ENCODE results near the gene MBNL1. TPM values are rescaled to one million over a fixed set of nuclear protein-coding genes. Genes with fewer than 3 reads are reported as not detected.

MBNL1 gene
- total and polyA plus RNA-seq, 2 of the 13 experiments (the other 11 are each of a cell fraction or from before 2014, with no cell fraction given), result 27.1 to 55.4 TPM

GRCh38 chr3:152258448-152259393, 10.0 kb upstream of the MBNL1 start (continued):
- TF ChIP-seq ARID5B (CRISPR knock-in tag; IDR thresholded peaks at IDR 0.05) (peak; percentile 94), ARNTL (CRISPR knock-in tag; IDR thresholded peaks at IDR 0.05) (no peak), ZNF746 (CRISPR knock-in tag; IDR thresholded peaks at IDR 0.05) (no peak), NCOR1 (IDR thresholded peaks at IDR 0.05; ENCODE audit: borderline replicate concordance, low read length) (peak; percentile 92; the same call in 1 of the 2 replicates), ZSCAN31 (CRISPR knock-in tag; IDR thresholded peaks at IDR 0.05; ENCODE audit: low read depth) (peak; percentile 73; the same call in 1 of the 2 replicates), ZNF530 (CRISPR knock-in tag; IDR thresholded peaks at IDR 0.05; ENCODE audit: low read depth) (no peak), SIX1 (CRISPR knock-in tag; IDR thresholded peaks at IDR 0.05; ENCODE audit: borderline replicate concordance) (no peak), ZHX1 (CRISPR knock-in tag; IDR thresholded peaks at IDR 0.05; ENCODE audit: low read depth) (no peak), MNT (IDR thresholded peaks at IDR 0.05) (peak; percentile 50; the same call in 1 of the 2 replicates), USF2 (IDR thresholded peaks at IDR 0.05; ENCODE audit: low read depth, low read length) (peak; percentile 15; the same call in 1 of the 2 replicates), USF2 (CRISPR knock-in tag; IDR thresholded peaks at IDR 0.05; ENCODE audit: borderline replicate concordance) (no peak; the same call in 1 of the 2 replicates), TRIM22 (IDR thresholded peaks at IDR 0.05) (no peak), ZBTB26 (CRISPR knock-in tag; IDR thresholded peaks at IDR 0.05; ENCODE audit: borderline replicate concordance) (no peak), PTBP1 (IDR thresholded peaks at IDR 0.05; ENCODE audit: low read depth, low read length, poor library complexity, severe bottlenecking) (no peak)
